T-cell (primary cell): ENCODE data around the gene IGFBP4. TPM values are rescaled to one million over a fixed set of nuclear protein-coding genes. Genes with fewer than 3 reads are reported as not detected.
A peak's percentile ranks its signal among the peaks of the same experiment; 100 is the strongest.

Experiments used
- ATAC-seq, 4 experiments: fragments of 200-7000 bp in 3 of 4; fragments of 150-1000 bp in 1 of 4; cut with Tn5 transposase; replicated peaks in 1 of 4; 1 replicate in 3 of 4; 2 replicates in 1 of 4; pipeline ENCODE4 v1.10.0; 2021; ENCODE audit warnings: moderate library complexity in 3 of 4, mild to moderate bottlenecking in 2 of 4, moderate number of reproducible peaks in 1 of 4
- CTCF ChIA-PET, 2 donors: fragments of 300-600 bp; sonication (Branson Sonifier 250); formaldehyde crosslinking; loops; one replicate each; lab custom pipeline; 2022; ENCODE audit warnings: antibody characterized with exemption in 2 of 2; lab: Charles Lee
- POLR2A ChIA-PET, 2 donors: fragments of 300-600 bp; sonication (Branson Sonifier 250); formaldehyde crosslinking; loops; one replicate each; lab custom pipeline; 2022; ENCODE audit warnings: antibody characterized with exemption in 2 of 2; lab: Charles Lee
- DNase-seq, 35 experiments: peaks; one replicate each; pipeline versions ENCODE4 v3.0.0 to v3.0.0-alpha.2; 2013 to 2023
- H3K27ac ChIP-seq: one replicate; pipeline ENCODE4 v1.5.1; 2013; ENCODE audit warnings: low read length
- H3K27me3 ChIP-seq, 2 experiments: replicated peaks in 1 of 2; 1 replicate in 1 of 2; 2 replicates in 1 of 2; pipeline versions ENCODE4 v1.6.1 to v1.7.0; 2013; ENCODE audit warnings: low read length in 1 of 2, mixed read lengths in 1 of 2; ENCODE audit not compliant: control insufficient read depth in 2 of 2, insufficient read depth in 2 of 2; ENCODE audit errors: extremely low read depth in 1 of 2
- H3K36me3 ChIP-seq, 2 donors: 1 replicate in 1 of 2; 2 replicates in 1 of 2; pipeline versions ENCODE4 v1.6.1 to v1.7.0; 2013; ENCODE audit warnings: low read length in 1 of 2; ENCODE audit not compliant: control insufficient read depth in 2 of 2, insufficient read depth in 1 of 2; ENCODE audit errors: extremely low read depth in 1 of 2
- H3K4me1 ChIP-seq, 2 experiments: 1 replicate in 1 of 2; 2 replicates in 1 of 2; pipeline versions ENCODE4 v1.6.1 to v1.7.0; 2013; ENCODE audit warnings: low read length in 2 of 2, mixed read lengths in 1 of 2; ENCODE audit not compliant: insufficient read depth in 2 of 2, control insufficient read depth in 1 of 2; ENCODE audit errors: extremely low read depth in 1 of 2
- H3K4me3 ChIP-seq, 2 donors: 1 replicate in 1 of 2; 2 replicates in 1 of 2; pipeline versions ENCODE4 v1.5.1 to v1.7.0; 2013; ENCODE audit warnings: mild to moderate bottlenecking in 2 of 2, low read length in 1 of 2, moderate library complexity in 1 of 2; ENCODE audit not compliant: control insufficient read depth in 1 of 2; ENCODE audit errors: extremely low read depth in 1 of 2
- H3K9me3 ChIP-seq: 2 replicates; pipeline ENCODE4 v1.7.0; 2013
- H3K27ac Mint-ChIP-seq, 2 donors: one replicate each; pipeline ENCODE4 v1.8.0; 2020 to 2021; ENCODE audit warnings: mild to moderate bottlenecking in 2 of 2, mixed read lengths in 2 of 2
- H3K27me3 Mint-ChIP-seq, 2 donors: one replicate each; pipeline ENCODE4 v1.8.0; 2021 to 2022; ENCODE audit warnings: mixed read lengths in 2 of 2
- H3K36me3 Mint-ChIP-seq: one replicate; pipeline ENCODE4 v1.8.0; 2021; ENCODE audit warnings: mixed read lengths
- H3K4me1 Mint-ChIP-seq, 3 donors: one replicate each; pipeline ENCODE4 v1.8.0; 2020 to 2022; ENCODE audit warnings: mixed read lengths in 3 of 3, mild to moderate bottlenecking in 1 of 3
- H3K4me3 Mint-ChIP-seq, 3 donors: one replicate each; pipeline ENCODE4 v1.8.0; 2020 to 2022; ENCODE audit warnings: mild to moderate bottlenecking in 3 of 3, mixed read lengths in 3 of 3, moderate library complexity in 3 of 3
- H3K9me3 Mint-ChIP-seq, 3 donors: one replicate each; pipeline ENCODE4 v1.8.0; 2020 to 2022; ENCODE audit warnings: mixed read lengths in 3 of 3
- WGBS: methylation state at CpG from one replicate; pipeline ENCODE4 v1.1.5; 2013; ENCODE audit warnings: missing lambda C conversion rate; ENCODE audit not compliant: insufficient coverage; 5-methylcytosine and 5-hydroxymethylcytosine counted together
- total RNA-seq, 35 experiments: library from RNA in 6 of 35; stranded (reverse) in 6 of 35; fragments of 120-200 nt in 1 of 35; gene quantifications; one replicate each; pipeline versions ENCODE4 v1.2.1 to v1.2.4 and lab custom pipeline; 2013 to 2026

Gene IGFBP4
- total RNA-seq, 5 donors from 2014 or later (not counting 1 experiment from before 2014, with no cell fraction given), result 4.0 to 12.3 (median 11.3) TPM

DNA sequence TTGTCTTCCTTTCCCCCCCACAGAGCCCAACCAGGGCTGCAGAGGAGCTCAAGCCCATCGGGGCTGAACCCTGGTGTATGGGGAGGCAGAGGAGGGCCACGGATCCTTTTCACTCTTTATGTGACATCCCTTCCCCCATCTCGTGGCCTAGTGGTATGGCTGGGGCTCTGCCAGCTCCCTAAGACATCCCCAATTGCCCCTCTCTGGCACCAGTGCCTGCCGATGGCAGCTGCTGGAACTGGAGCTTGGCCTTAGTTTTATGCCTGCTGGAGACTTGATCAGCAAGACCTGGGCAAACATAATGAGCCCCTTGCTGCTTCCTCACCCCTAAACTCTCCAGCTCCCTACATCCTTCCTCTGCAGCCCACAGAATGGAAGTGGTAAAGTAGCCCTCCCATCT is 17.5 kb upstream of the IGFBP4 start:
- Histone ChIP-seq H3K27ac (no peak overlapping the region), H3K27me3 (no peaks in the 10 kb centered on the region), H3K4me1 (peaks cover 22 to 32% of the 10 kb centered on the region in 2 experiments), H3K4me3 (no peak overlapping the region), H3K36me3 (no peaks in the 10 kb centered on the region), H3K9me3 (no peaks in the 10 kb centered on the region)
- POLR2A ChIA-PET, result interaction anchor here in 1 of 2 donors (0.9 kb wide), 2 partner anchors 32 to 61 kb away, joined by 3 to 6 read pairs; no protein-coding TSS in a partner anchor
- Mint-ChIP-seq H3K27me3 (no peaks in the 10 kb centered on the region), H3K4me3 (peak overlapping the region in 1 of 3 donors; percentile 25), H3K4me1 (peaks cover 28 to 33% (median 28%) of the 10 kb centered on the region in 3 donors), H3K36me3 (no peaks in the 10 kb centered on the region), H3K9me3 (no peaks in the 10 kb centered on the region), H3K27ac (peak overlapping the region; percentile 57 to 66)
- ATAC-seq, result no peak
- no peak for DNase-seq
- WGBS, result 60% methylated on average over 1 of the region's 4 CpGs
- CTCF ChIA-PET, result interaction anchor here in 1 of 2 donors (0.7 kb wide), 1 partner anchor 122 kb away, joined by 3 read pairs; no protein-coding TSS in a partner anchor

GRCh38 chr17:40427002-40427491 is 16.2 kb upstream of the IGFBP4 start:
- peaks cover 22 to 32% of the 10 kb centered on the region in 2 experiments for H3K4me1 ChIP-seq
- H3K27me3 Mint-ChIP-seq, result no peaks in the 10 kb centered on the region
- no peaks in the 10 kb centered on the region for H3K9me3 ChIP-seq
- DNase-seq (peak in 1 of 35 experiments; percentile 52), ATAC-seq (peak; percentile 90 to 98 (median 96))
- peak overlapping the region; percentile 66 to 69 for H3K27ac Mint-ChIP-seq
- ChIA-PET CTCF (interaction anchor here in 1 of 2 donors (0.9 to 1.1 kb wide), 5 partner anchors 9 to 107 kb away, joined by 3 to 5 read pairs (median 4); partner anchors contain the start of gene TOP2A), POLR2A (interaction anchor here (0.6 to 0.7 kb wide), 2 partner anchors 26 to 103 kb away, joined by 3 read pairs; no protein-coding TSS in a partner anchor)
- peaks cover 0 to 3% of the 10 kb centered on the region in 2 experiments for H3K27me3 ChIP-seq
- no peaks in the 10 kb centered on the region for H3K36me3 ChIP-seq
- peaks cover 28 to 35% (median 28%) of the 10 kb centered on the region in 3 donors for H3K4me1 Mint-ChIP-seq
- no peak overlapping the region for H3K27ac ChIP-seq
- no peaks in the 10 kb centered on the region for H3K9me3 Mint-ChIP-seq
- H3K4me3 Mint-ChIP-seq, result peak overlapping the region in 1 of 3 donors; percentile 25
- no peaks in the 10 kb centered on the region for H3K36me3 Mint-ChIP-seq
- H3K4me3 ChIP-seq, result no peak overlapping the region

DNA sequence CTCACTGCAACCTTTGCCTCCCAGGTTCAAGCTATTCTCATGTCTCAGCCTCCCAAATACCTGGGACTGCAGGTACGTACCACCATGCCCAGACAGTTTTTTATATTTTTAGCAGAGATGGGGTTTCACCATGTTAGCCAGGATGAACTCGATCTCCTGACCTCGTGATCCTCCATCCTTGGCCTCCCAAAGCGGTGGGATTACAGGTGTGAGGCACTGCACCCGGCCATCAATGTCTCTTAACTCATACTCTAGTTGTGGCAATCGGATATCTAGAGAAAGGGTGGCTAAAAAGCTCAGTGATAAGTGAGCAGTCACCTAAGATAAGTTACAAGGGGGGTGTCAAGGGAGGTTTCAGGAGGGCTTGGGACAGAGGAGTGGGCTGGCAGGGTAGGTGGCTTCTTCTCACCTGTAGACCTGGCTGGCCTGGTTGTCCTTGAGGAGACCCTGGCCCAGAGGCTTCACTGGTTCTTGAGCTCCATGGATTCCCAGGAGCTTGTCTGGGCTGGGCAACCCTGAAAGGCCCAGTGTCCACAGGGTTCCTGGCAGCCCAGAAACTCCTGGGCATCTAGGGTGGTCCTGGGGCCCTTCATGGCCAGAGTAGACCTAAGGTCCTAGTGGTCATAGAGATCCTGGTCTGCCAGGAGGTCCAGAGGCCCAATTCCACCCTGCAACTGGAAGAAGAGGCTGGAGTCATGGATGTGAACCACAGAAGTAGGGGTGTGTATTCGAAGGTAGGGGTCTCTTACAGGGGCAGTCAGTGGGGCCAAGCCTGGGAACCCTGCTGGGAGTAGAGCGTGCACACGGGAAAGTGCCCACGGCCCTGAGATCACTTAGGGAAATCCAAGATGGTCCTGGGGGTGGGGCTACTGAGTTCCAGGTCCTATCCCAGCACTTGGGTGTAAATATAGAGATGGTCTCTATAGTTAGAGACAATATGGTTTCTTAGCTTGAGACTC is 12.7 kb upstream of the IGFBP4 start:
- no peak overlapping the region for H3K27ac ChIP-seq
- H3K27ac Mint-ChIP-seq, result peak overlapping the region in 1 of 2 donors; percentile 23
- H3K36me3 ChIP-seq, result no peaks in the 10 kb centered on the region
- peaks cover 0 to 3% of the 10 kb centered on the region in 2 experiments for H3K27me3 ChIP-seq
- 88% methylated on average over 8 of the region's 10 CpGs for WGBS
- CTCF ChIA-PET, result interaction anchor here in 1 of 2 donors (1.2 kb wide), 1 partner anchor 13 kb away, joined by 3 read pairs; the partner anchor contains the start of gene TOP2A
- H3K36me3 Mint-ChIP-seq, result no peaks in the 10 kb centered on the region
- no peaks in the 10 kb centered on the region for H3K27me3 Mint-ChIP-seq
- H3K4me1 Mint-ChIP-seq, result peaks cover 26 to 32% (median 28%) of the 10 kb centered on the region in 3 donors
- DNase-seq, result no peak
- peaks cover 19 to 24% of the 10 kb centered on the region in 2 experiments for H3K4me1 ChIP-seq
- ATAC-seq, result no peak
- H3K4me3 Mint-ChIP-seq, result no peak overlapping the region
- no peak overlapping the region for H3K4me3 ChIP-seq
- H3K9me3 ChIP-seq, result no peaks in the 10 kb centered on the region
- H3K9me3 Mint-ChIP-seq, result no peaks in the 10 kb centered on the region
- POLR2A ChIA-PET, result interaction anchor here in 1 of 2 donors (0.5 to 0.7 kb wide), 3 partner anchors 37 to 207 kb away, joined by 4 to 6 read pairs (median 5); no protein-coding TSS in a partner anchor

GRCh38 chr17:40431231-40431602 is 12.0 kb upstream of the IGFBP4 start:
- ATAC-seq (no peak), DNase-seq (no peak)
- ChIA-PET CTCF (interaction anchor here in 1 of 2 donors (1.2 kb wide), 1 partner anchor 13 kb away, joined by 3 read pairs; the partner anchor contains the start of gene TOP2A), POLR2A (interaction anchor here in 1 of 2 donors (0.6 kb wide), 1 partner anchor 206 kb away, joined by 4 read pairs; no protein-coding TSS in a partner anchor)
- Mint-ChIP-seq H3K4me3 (no peak overlapping the region), H3K27me3 (no peaks in the 10 kb centered on the region), H3K27ac (no peak overlapping the region), H3K36me3 (no peaks in the 10 kb centered on the region), H3K4me1 (peaks cover 19 to 26% (median 22%) of the 10 kb centered on the region in 3 donors), H3K9me3 (no peaks in the 10 kb centered on the region)
- Histone ChIP-seq H3K4me1 (peaks cover 13 to 17% of the 10 kb centered on the region in 2 experiments), H3K36me3 (no peaks in the 10 kb centered on the region), H3K9me3 (no peaks in the 10 kb centered on the region), H3K4me3 (no peak overlapping the region), H3K27me3 (peaks cover 0 to 3% of the 10 kb centered on the region in 2 experiments), H3K27ac (no peak overlapping the region)
- WGBS, result 50% methylated on average over 1 of the region's 3 CpGs

DNA sequence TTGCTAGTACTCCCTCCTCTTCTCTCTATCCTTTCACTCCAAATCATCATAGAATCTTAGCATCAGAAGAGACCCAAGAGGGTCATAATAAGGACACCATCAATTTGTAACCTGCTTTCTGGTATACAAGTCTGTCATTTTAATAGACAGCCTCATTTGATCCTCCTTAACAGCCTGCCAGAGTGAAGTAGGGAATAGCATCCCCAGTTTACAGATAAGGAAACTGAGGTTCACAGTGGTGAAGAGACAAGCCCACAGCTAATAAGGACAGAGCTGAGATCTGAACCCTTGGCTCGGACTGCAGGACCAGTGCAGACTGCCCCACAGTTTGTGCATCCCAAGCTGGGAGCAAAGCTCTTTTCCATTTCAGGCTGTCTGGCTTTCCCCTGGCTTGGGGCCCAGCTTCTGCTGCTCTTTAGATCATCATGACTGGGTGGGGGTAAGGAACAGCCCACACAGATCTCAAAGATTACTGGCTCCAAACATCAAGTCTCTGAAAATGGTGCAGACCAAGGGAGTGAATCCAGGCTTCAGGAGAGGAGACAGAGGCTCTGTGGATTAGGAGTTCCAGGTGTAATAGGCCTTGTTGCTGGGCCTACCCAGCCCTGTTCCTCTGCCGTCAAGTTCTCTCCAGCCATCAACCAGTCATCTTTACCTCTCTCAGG is 10.3 kb upstream of the IGFBP4 start:
- H3K27me3 Mint-ChIP-seq, result no peaks in the 10 kb centered on the region
- Histone ChIP-seq H3K4me1 (peaks cover 0 to 5% of the 10 kb centered on the region in 2 experiments), H3K9me3 (no peaks in the 10 kb centered on the region), H3K27me3 (peaks cover 0 to 3% of the 10 kb centered on the region in 2 experiments), H3K4me3 (no peak overlapping the region), H3K27ac (no peak overlapping the region), H3K36me3 (no peaks in the 10 kb centered on the region)
- H3K4me3 Mint-ChIP-seq, result no peak overlapping the region
- H3K9me3 Mint-ChIP-seq, result no peaks in the 10 kb centered on the region
- H3K4me1 Mint-ChIP-seq, result peaks cover 2 to 14% (median 5%) of the 10 kb centered on the region in 3 donors
- H3K36me3 Mint-ChIP-seq, result no peaks in the 10 kb centered on the region
- ChIA-PET CTCF (interaction anchor here (0.6 to 1.1 kb wide), 2 partner anchors 17 to 122 kb away, joined by 3 to 4 read pairs; no protein-coding TSS in a partner anchor), POLR2A (no interaction called here)
- DNase-seq (peak in 1 of 35 experiments; percentile 4), ATAC-seq (no peak)
- no peak overlapping the region for H3K27ac Mint-ChIP-seq
- WGBS, result 50% methylated on average over 2 of the region's 2 CpGs
